Heart left ventricle (tissue), 13 donors: ENCODE results near the gene PCCA.

Experiments used
- POLR2A ChIP-seq, 2 donors: fragments of 450-650 bp; IDR thresholded peaks; one replicate each; pipeline ENCODE4 v1.6.1; 2017; ENCODE audit warnings: antibody characterized with exemption in 2 of 2, mild to moderate bottlenecking in 2 of 2, moderate library complexity in 2 of 2
- TF ChIP-seq, protein P1 (sequence below), 12 donors: fragments of 200-600 bp; sonication (generic) in 4 of 12; IDR thresholded peaks; one replicate each; pipeline versions ENCODE4 v1.5.0 to v1.8.0; 2018 to 2022; ENCODE audit warnings: antibody characterized with exemption in 12 of 12, mild to moderate bottlenecking in 5 of 12
- donor health status: ischemic (EF 13 %, LVEDD 7.1; RV severe dilation, severe dysfunction).
- donor health status: DM: no; HTN: yes; CAD: no.
- donor health status: DM: no; HTN: no; CAD: no.
- donor health status: ischemic (EF 25% LVEDD 6.9; RV normal size, moderate dysfunction).
- donor health status: ischemic (EF 25% LVEDD 5.7; RV mildly dilated, moderate dysfunction).
- donor health status: ischemic (EF 35%, LVEDD 5.7; RV mildly dilated, moderate dysfunction).
- donor health status: nonischemic (EF 11% LVEDD 7.7; RV severe dilation, severe dysfunction).
- donor health status: DM: yes; HTN: yes; CAD: no.
- donor health status: PGD.
- donor health status: ischemic (EF 29% LVEDD 5.4; RV normal size, mild dysfunction).
- donor health status: nonischemic (EF 23%, LVEDD 6.1; RV moderate dilation, normal function).

DNA sequence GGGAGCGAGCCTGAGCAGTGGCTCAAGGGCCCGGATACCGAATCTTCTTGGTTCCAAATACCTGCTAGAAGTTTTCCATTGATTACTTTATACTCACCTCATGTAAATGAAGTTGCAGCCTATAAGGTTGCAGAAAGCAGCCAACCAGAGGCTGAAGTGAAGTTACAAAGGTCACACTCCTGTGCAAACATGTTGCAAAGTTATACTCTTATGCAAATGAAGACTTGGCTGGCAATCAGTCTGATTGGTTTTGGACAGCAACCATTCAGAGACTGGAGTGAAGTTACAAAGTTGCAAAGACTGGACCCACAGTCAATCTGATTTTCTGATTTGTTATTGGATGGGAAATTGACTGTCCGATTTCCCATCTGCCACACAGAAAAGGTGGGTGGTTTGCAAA, 347.2 kb downstream of the PCCA start:
- TF ChIP-seq, protein P1, sequence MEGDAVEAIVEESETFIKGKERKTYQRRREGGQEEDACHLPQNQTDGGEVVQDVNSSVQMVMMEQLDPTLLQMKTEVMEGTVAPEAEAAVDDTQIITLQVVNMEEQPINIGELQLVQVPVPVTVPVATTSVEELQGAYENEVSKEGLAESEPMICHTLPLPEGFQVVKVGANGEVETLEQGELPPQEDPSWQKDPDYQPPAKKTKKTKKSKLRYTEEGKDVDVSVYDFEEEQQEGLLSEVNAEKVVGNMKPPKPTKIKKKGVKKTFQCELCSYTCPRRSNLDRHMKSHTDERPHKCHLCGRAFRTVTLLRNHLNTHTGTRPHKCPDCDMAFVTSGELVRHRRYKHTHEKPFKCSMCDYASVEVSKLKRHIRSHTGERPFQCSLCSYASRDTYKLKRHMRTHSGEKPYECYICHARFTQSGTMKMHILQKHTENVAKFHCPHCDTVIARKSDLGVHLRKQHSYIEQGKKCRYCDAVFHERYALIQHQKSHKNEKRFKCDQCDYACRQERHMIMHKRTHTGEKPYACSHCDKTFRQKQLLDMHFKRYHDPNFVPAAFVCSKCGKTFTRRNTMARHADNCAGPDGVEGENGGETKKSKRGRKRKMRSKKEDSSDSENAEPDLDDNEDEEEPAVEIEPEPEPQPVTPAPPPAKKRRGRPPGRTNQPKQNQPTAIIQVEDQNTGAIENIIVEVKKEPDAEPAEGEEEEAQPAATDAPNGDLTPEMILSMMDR (IDR thresholded peaks at IDR 0.05): no peak
- no peak for TF ChIP-seq POLR2A (IDR thresholded peaks at IDR 0.05)
